GM12875 (cell line): ENCODE results near the gene PLGRKT.

Experiments used
- H3K4me3 ChIP-seq: one replicate; pipeline ENCODE4 v1.5.1; 2011; ENCODE audit warnings: low read depth, low read length, control low read depth
- TF ChIP-seq, protein P1 (sequence below): IDR thresholded peaks from 2 replicates; pipeline ENCODE4 v1.5.1; 2011; ENCODE audit warnings: low read depth, mild to moderate bottlenecking, control low read depth, inconsistent platforms, low read length, moderate library complexity, borderline replicate concordance; ENCODE audit not compliant: insufficient read depth

Gene PLGRKT

DNA sequence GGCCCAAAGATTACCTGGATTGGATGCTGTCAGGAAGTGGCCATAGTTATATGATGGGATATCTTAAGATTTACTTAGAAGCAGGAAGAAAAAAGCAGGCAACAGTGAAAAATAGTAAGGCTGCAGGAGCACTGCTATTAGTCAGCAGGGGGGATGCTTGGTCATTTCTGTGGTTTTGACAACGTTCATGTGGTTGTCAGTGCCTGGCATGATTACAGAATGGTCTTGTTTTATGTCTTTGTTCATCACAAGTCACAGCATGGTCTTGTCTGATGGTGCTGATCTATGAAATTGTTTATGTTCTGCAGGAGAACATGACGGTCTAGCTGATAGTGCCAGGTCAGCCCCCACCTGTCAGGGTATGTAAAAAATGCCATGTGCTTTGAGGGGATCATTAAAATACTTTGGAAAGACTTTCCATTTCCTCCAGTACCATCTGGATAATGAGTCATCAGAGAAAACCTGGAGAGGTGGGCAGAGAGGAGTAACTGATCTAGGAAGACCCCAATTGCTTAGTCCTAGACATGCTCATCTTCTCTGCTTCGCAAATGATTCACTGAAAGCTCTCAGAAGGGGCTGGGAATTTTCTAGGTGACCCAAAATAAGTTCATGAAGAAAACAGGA lies 48.5 kb downstream of the PLGRKT start:
- TF ChIP-seq, protein P1, sequence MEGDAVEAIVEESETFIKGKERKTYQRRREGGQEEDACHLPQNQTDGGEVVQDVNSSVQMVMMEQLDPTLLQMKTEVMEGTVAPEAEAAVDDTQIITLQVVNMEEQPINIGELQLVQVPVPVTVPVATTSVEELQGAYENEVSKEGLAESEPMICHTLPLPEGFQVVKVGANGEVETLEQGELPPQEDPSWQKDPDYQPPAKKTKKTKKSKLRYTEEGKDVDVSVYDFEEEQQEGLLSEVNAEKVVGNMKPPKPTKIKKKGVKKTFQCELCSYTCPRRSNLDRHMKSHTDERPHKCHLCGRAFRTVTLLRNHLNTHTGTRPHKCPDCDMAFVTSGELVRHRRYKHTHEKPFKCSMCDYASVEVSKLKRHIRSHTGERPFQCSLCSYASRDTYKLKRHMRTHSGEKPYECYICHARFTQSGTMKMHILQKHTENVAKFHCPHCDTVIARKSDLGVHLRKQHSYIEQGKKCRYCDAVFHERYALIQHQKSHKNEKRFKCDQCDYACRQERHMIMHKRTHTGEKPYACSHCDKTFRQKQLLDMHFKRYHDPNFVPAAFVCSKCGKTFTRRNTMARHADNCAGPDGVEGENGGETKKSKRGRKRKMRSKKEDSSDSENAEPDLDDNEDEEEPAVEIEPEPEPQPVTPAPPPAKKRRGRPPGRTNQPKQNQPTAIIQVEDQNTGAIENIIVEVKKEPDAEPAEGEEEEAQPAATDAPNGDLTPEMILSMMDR: no peak
- no peak overlapping the region for H3K4me3 ChIP-seq

DNA sequence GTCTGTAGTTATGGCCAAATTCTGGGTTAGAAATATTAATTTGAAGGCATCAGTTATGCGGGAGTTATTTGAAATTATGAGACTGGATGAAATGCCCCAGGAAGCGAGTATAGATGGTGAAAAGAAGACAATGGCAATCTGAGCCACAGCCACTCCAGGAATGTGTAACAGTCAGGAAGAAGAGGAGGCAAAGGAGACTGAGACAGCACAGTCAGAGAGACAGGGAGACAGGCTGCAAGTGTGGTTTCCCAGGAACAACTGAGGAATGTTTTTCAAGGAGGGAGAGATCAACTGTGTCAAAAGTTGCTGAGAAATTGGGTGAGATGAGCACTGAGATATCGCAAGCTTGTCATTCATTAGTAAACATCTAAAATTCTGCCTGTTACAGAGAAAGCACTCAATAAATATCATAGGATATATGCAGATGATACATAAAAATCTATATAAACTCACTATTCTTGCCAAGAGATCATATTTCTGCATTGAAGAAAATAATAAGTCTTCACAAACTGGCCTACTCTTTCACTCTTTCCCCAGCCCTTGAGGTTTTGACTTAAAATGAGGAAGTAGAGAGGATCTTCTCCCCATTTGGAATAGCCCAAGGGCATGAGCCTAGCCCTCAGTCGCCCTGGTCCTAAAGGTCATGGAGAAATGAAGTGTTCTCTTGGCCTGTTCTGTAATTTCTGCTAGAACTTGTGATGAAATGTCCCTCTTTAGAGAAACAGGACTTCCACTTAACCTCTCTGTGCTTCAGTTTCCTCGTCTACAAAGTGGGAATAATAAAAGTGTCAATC lies 49.5 kb downstream of the PLGRKT start:
- no peak overlapping the region for H3K4me3 ChIP-seq
- TF ChIP-seq, protein P1: no peak

DNA sequence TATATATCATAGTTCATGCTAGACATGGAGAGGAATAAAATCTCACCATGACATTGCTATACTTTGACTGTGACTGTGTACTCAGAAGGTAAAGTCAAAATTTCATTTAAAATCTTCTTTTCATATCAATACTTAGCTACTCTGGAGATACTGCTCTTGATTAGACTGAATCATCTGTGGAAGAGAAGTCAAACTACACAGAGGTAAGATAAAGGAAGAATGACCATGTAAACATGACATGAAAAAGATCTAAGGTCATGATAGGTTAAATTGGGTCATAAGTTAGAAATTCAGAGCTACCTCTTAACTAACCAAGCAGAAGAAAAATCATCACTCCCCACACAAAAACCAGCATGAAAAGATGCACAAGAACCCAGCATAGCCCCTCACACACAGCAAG lies 53.3 kb downstream of the PLGRKT start:
- TF ChIP-seq, protein P1: no peak

DNA sequence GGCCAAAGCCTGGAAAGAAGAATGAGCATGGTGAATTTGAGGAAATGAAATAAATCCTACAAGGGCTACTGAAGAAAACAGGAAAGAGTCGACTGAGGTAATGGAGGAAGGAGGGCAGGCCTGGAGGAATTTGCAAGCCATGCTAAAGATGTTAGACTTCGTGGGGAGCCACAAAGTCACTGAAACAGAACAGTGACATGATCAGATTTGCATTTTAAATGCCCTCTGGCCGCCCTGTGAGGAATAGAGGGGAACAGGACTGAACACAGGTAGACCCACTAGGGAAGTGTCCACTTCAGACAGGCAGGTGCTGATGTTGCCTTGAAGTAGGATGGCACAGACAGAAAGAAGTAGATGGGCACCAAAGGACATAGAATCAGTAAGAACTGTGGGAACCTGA lies 55.2 kb downstream of the PLGRKT start:
- H3K4me3 ChIP-seq: no peak overlapping the region
- TF ChIP-seq, protein P1: no peak

More for the DNA sequence above, 53.3 kb downstream of the PLGRKT start:
- H3K4me3 ChIP-seq: no peak overlapping the region

DNA sequence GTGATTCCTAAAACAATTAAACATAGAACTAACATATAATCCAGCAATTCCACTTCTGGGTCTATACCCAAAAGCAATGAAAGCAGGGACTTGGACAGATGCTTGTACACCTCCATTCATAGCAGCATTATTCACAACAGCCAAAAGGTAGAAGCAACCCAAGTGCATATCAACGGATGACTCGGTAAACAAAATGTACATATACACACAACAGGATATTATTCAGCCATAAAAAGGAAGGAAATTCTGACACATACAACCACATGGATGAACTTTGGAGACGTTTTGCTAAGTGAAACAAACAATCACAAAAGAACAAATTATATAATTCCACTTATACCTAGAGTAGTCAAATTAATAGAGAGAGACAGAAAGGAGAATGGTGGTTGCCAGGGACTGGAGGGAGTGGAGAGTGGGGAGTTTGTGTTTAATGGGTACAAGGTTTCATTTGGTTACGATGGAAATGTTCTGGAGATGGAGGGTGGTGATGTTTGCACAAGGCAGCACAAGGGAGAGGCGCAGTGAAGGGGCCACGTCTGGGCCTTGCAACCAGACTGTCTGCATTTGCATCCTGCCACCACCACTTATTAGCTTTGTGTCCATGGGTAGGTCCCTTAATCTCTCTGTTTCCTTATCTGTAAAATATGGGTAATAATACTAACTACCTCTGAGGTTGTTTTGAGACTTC lies 61.8 kb downstream of the PLGRKT start:
- H3K4me3 ChIP-seq: no peak overlapping the region
- TF ChIP-seq, protein P1: no peak

DNA sequence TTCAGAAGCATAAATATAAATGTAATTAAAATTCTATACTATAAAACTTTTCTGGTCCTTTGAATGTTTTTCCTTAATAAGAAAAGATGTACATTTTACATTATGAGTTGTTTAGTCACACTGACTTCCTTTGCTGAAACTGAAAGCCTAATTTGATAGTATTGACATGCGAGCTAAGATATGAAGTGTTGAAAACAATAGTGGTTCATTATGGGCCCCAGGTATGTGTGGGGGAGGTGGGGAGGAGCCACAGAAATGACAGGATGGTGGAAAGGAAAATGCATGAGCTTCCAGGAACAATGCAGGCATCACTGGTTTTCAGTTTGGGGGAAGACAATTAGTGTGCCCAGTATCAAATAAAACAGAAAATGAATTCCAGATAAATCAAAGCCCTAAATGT lies 62.6 kb downstream of the PLGRKT start:
- no peak overlapping the region for H3K4me3 ChIP-seq
- TF ChIP-seq, protein P1: no peak
